K562 treated with DMSO at 1 percent for 48 hours (cell line): ENCODE data around the gene DEFB113. TPM values are rescaled to one million over a fixed set of nuclear protein-coding genes. Genes with fewer than 3 reads are reported as not detected.

Experiments used
- total RNA-seq: library from RNA; unstranded; fragments of 300-600 nt; gene quantifications from 2 replicates; pipeline ENCODE4 v1.2.3, GENCODE V29; 2022; ENCODE audit warnings: low replicate concordance; ENCODE audit errors: extremely low read depth

Gene DEFB113, protein sequence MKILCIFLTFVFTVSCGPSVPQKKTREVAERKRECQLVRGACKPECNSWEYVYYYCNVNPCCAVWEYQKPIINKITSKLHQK
- total RNA-seq: not detected in 2 replicates

DNA sequence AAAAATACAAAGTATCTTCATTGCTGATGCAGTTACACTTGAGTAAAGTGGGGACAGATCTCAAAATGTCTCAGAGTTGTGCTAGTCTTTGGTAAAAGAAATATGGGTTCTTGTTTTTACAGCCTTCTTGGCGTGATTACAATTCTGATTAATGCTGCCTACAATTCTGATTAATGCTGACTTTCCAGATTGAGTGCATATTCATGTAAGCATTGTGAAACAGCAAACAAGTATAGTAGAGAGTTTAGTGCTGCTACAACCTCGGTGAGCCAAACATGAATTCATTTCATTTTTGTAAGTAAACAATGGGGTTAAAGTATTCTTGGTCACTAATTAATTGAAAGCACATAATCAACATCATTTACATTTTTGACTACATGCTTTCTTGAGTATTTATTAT is at the start of gene DEFB113:
TSS of gene DEFB113 (minus strand) at position 21 of the 400 bp plus-strand sequence. CDS start at position 21, 0 bp downstream.

DNA sequence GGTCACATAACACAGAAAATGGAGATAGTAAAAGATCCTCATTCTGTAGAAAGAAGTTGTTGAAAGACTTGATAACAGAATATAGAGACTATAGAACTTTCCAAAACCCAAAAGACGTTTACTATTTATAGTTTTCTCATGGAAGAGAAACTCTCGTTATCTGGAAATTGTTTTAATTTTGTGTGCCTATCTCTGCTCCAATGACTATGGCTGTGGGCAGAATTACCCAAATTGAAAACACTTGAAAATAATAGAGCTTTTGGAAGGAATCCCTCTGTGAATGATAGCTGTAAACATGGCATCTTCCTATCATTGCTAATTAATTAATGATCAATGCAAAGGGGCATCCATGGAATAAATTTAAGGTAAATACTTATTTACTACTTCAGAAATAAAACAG is 5.4 kb downstream of the DEFB113 start, which contains the start of gene DEFB114:
TSS of gene DEFB114 (minus strand) at position 101 of the 400 bp plus-strand sequence. CDS start at position 42, 59 bp downstream.

Other genes starting within 250 kb of the DEFB113 start
- gene CRISP3, start 225.2 kb downstream of the DEFB113 start, total RNA-seq: not detected in 2 replicates
- not detected in 2 replicates for gene PGK2, start 182.3 kb downstream of the DEFB113 start, total RNA-seq
- not detected in 2 replicates for gene CRISP1, start 103.1 kb downstream of the DEFB113 start, total RNA-seq
- gene DEFB114, start 5.5 kb downstream of the DEFB113 start, total RNA-seq: not detected in 2 replicates
- gene DEFB110, start 52.4 kb upstream of the DEFB113 start, total RNA-seq: not detected in 2 replicates
- not detected in 2 replicates for gene DEFB112, start 80.3 kb upstream of the DEFB113 start, total RNA-seq